Osteoblast (primary cell): ENCODE results near the gene SLC6A17. TPM values are rescaled to one million over a fixed set of nuclear protein-coding genes. Genes with fewer than 3 reads are reported as not detected.

Source experiments
- DNase-seq: peaks from one replicate; pipeline ENCODE4 v3.0.0; 2011; ENCODE audit warnings: low spot score, mixed read lengths; ENCODE audit not compliant: insufficient read length; ENCODE audit errors: missing footprints
- H2AFZ ChIP-seq: 2 replicates; pipeline ENCODE4 v1.6.0; 2011; ENCODE audit warnings: mild to moderate bottlenecking, low read length
- H3K27ac ChIP-seq: 2 replicates; pipeline ENCODE4 v1.5.1; 2011; ENCODE audit warnings: mild to moderate bottlenecking, low read depth, low read length, moderate library complexity
- H3K27me3 ChIP-seq: 2 replicates; pipeline ENCODE4 v1.6.0; 2012; ENCODE audit warnings: mild to moderate bottlenecking, control low read depth, inconsistent platforms, low read length, moderate library complexity; ENCODE audit not compliant: insufficient read depth
- H3K36me3 ChIP-seq: 2 replicates; pipeline ENCODE4 v1.5.1; 2011; ENCODE audit warnings: mild to moderate bottlenecking, low read length, control low read depth, moderate library complexity; ENCODE audit not compliant: insufficient read depth
- H3K4me1 ChIP-seq: 2 replicates; pipeline ENCODE4 v1.5.1; 2011; ENCODE audit warnings: mild to moderate bottlenecking, low read length, control low read depth, moderate library complexity; ENCODE audit not compliant: insufficient read depth
- H3K4me2 ChIP-seq: 2 replicates; pipeline ENCODE4 v1.6.0; 2011; ENCODE audit warnings: mild to moderate bottlenecking, low read length; ENCODE audit not compliant: insufficient read depth
- H3K4me3 ChIP-seq: fragments of 200-600 bp; sonication (generic); 3 replicates; pipeline ENCODE4 v1.5.1; 2012; ENCODE audit warnings: mild to moderate bottlenecking, low read length, inconsistent platforms; ENCODE audit not compliant: insufficient read depth
- H3K79me2 ChIP-seq: 2 replicates; pipeline ENCODE4 v1.6.0; 2012; ENCODE audit warnings: mild to moderate bottlenecking, low read length, control low read depth, inconsistent platforms; ENCODE audit not compliant: insufficient read depth
- H3K9me3 ChIP-seq: 2 replicates; pipeline ENCODE4 v1.5.1; 2011; ENCODE audit warnings: low read depth, low read length, control low read depth
- H4K20me1 ChIP-seq: 2 replicates; pipeline ENCODE4 v1.6.0; 2012; ENCODE audit warnings: mild to moderate bottlenecking, low read length, control low read depth; ENCODE audit not compliant: insufficient read depth
- CTCF ChIP-seq: IDR thresholded peaks from 2 replicates; pipeline ENCODE4 v1.5.1; 2011; ENCODE audit warnings: mild to moderate bottlenecking, low read depth, low read length, moderate library complexity; ENCODE audit errors: extremely low read depth
- total RNA-seq: library from RNA; depleted of rRNA; stranded (reverse); fragments of >200 nt; gene quantifications from 2 replicates; pipeline ENCODE4 v1.2.3, GENCODE V29; 2012

SLC6A17 gene
- total RNA-seq, 1 donor, result under 0.01 TPM

GRCh38 chr1:110235181-110235833 lies 85.0 kb downstream of the SLC6A17 start:
- Histone ChIP-seq H3K4me2 (peak overlapping the region; percentile 18), H3K27ac (peak overlapping the region; percentile 71), H2AFZ (peak overlapping the region; percentile 33), H3K9me3 (no peaks in the 10 kb centered on the region), H3K4me1 (peaks cover 31% of the 10 kb centered on the region), H3K27me3 (no peaks in the 10 kb centered on the region), H3K79me2 (no peaks in the 10 kb centered on the region), H3K4me3 (no peak overlapping the region), H4K20me1 (no peaks in the 10 kb centered on the region), H3K36me3 (no peaks in the 10 kb centered on the region)
- no peak for TF ChIP-seq CTCF
- no peak for DNase-seq

- Histone ChIP-seq H3K79me2 (no peaks in the 10 kb centered on the region), H3K9me3 (no peaks in the 10 kb centered on the region), H3K36me3 (no peaks in the 10 kb centered on the region), H2AFZ (peak overlapping the region; percentile 33), H4K20me1 (no peaks in the 10 kb centered on the region), H3K4me2 (peak overlapping the region; percentile 18), H3K4me1 (peaks cover 31% of the 10 kb centered on the region), H3K4me3 (no peak overlapping the region), H3K27ac (peak overlapping the region; percentile 71), H3K27me3 (no peaks in the 10 kb centered on the region)
- TF ChIP-seq CTCF, result no peak
- peak; percentile 94 for DNase-seq
Measured at GRCh38 chr1:110235834-110236682, 85.8 kb downstream of the SLC6A17 start.

- H3K4me2 ChIP-seq, result no peak overlapping the region
- H3K79me2 ChIP-seq, result no peaks in the 10 kb centered on the region
- DNase-seq, result no peak
- no peak overlapping the region for H3K4me3 ChIP-seq
- H3K27me3 ChIP-seq, result peaks cover 3% of the 10 kb centered on the region
- no peaks in the 10 kb centered on the region for H3K36me3 ChIP-seq
- H4K20me1 ChIP-seq, result no peaks in the 10 kb centered on the region
- H3K27ac ChIP-seq, result no peak overlapping the region
- no peak for TF ChIP-seq CTCF
- no peak overlapping the region for H2AFZ ChIP-seq
- H3K9me3 ChIP-seq, result no peaks in the 10 kb centered on the region
- H3K4me1 ChIP-seq, result peaks cover 31% of the 10 kb centered on the region
Measured at GRCh38 chr1:110237386-110238152, 87.3 kb downstream of the SLC6A17 start.
